Neural crest cell (in vitro differentiated cells): ENCODE data around the gene HVCN1. TPM values are rescaled to one million over a fixed set of nuclear protein-coding genes. Genes with fewer than 3 reads are reported as not detected.

ENCODE experiments used
- DNase-seq: peaks from one replicate; pipeline ENCODE4 v3.0.0; 2021; ENCODE audit warnings: low read depth, mixed read lengths, low spot score
- H3K27ac Mint-ChIP-seq: one replicate; pipeline ENCODE4 v1.8.0; 2021; ENCODE audit warnings: mild to moderate bottlenecking, mixed read lengths; ENCODE audit not compliant: unreplicated experiment
- H3K27me3 Mint-ChIP-seq: 2 replicates; pipeline ENCODE4 v1.8.0; 2021; ENCODE audit warnings: low read depth, mild to moderate bottlenecking, mixed read lengths
- H3K36me3 Mint-ChIP-seq: 2 replicates; pipeline ENCODE4 v1.8.0; 2021; ENCODE audit warnings: low read depth, mild to moderate bottlenecking, mixed read lengths
- H3K4me1 Mint-ChIP-seq: 2 replicates; pipeline ENCODE4 v1.8.0; 2021; ENCODE audit warnings: mixed read lengths
- H3K4me3 Mint-ChIP-seq: one replicate; pipeline ENCODE4 v1.8.0; 2021; ENCODE audit warnings: mild to moderate bottlenecking, mixed read lengths
- H3K9me3 Mint-ChIP-seq: 2 replicates; pipeline ENCODE4 v1.8.0; 2021; ENCODE audit warnings: mixed read lengths
- total RNA-seq: library from RNA; stranded (reverse); gene quantifications from 2 replicates; pipeline ENCODE4 v1.2.1, GENCODE V29; 2021
- TF ChIP-seq, protein P1 (sequence below): fragments of 200-600 bp; sonication (generic); conservative IDR thresholded peaks from 2 replicates; pipeline ENCODE4 v1.5.0; 2021; ENCODE audit warnings: antibody characterized with exemption, mild to moderate bottlenecking

The HVCN1 gene
- total RNA-seq, 1 donor from 2014 or later, result 3.8 TPM

DNA sequence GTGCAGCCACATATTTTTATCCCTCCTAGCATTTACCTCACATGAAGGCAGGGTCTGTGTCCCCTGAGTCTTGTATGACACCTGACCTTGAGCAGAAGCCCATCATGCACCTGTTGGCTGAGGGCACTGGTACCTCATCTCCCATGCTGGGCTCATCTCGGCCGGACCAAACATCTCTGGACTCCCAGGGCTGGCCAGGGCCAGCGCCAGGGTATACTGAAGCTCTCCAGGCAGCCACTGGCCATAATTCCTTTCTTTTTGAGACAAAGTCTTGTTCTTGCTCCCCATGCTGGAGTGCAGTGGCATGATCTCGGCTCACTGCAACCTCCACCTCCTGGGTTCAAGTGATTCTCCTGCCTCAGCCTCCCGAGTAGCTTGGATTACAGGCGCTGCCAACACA, 22.0 kb downstream of the HVCN1 start:
- TF ChIP-seq, protein P1, sequence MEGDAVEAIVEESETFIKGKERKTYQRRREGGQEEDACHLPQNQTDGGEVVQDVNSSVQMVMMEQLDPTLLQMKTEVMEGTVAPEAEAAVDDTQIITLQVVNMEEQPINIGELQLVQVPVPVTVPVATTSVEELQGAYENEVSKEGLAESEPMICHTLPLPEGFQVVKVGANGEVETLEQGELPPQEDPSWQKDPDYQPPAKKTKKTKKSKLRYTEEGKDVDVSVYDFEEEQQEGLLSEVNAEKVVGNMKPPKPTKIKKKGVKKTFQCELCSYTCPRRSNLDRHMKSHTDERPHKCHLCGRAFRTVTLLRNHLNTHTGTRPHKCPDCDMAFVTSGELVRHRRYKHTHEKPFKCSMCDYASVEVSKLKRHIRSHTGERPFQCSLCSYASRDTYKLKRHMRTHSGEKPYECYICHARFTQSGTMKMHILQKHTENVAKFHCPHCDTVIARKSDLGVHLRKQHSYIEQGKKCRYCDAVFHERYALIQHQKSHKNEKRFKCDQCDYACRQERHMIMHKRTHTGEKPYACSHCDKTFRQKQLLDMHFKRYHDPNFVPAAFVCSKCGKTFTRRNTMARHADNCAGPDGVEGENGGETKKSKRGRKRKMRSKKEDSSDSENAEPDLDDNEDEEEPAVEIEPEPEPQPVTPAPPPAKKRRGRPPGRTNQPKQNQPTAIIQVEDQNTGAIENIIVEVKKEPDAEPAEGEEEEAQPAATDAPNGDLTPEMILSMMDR, result no peak
- Mint-ChIP-seq H3K9me3 (peaks cover 8% of the 10 kb centered on the region), H3K36me3 (peaks cover 11% of the 10 kb centered on the region), H3K4me3 (no peak overlapping the region), H3K4me1 (no peaks in the 10 kb centered on the region), H3K27ac (no peak overlapping the region), H3K27me3 (no peaks in the 10 kb centered on the region)
- no peak for DNase-seq

DNA sequence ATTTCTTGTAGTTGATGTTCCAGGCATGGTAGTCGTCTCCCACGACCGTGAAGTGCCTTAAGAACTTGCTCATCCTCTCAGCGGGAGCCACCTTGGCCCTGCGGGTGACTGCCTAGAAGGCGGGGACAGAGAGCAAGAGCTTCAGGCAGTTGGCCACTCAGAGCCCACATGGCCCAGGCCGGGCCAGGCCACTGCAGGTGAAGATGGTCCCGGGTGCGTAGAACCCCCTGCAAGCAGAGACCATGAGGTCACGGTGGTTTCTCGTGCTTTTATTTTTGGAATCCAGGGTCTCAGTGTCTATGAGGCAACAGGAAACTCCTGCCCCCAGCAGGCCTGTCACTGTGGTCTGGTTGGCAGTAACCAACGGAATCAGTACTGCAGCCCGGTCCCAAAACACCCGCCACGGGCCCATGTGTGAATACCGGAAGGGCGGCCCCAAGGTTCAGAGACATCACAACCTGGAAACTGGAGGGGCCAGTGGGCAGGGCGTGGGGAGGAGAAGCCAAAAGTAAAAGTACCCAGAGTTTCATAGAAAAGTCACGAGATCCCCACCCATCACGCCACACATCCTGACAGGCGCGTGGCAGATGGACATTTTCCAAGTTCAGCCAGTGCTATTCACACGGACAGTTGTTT, 27.5 kb downstream of the HVCN1 start:
- Mint-ChIP-seq H3K4me1 (peaks cover 5% of the 10 kb centered on the region), H3K27ac (no peak overlapping the region), H3K9me3 (peaks cover 8% of the 10 kb centered on the region), H3K36me3 (peaks cover 7% of the 10 kb centered on the region), H3K27me3 (no peaks in the 10 kb centered on the region), H3K4me3 (no peak overlapping the region)
- no peak for DNase-seq
- TF ChIP-seq, protein P1, result no peak

DNA sequence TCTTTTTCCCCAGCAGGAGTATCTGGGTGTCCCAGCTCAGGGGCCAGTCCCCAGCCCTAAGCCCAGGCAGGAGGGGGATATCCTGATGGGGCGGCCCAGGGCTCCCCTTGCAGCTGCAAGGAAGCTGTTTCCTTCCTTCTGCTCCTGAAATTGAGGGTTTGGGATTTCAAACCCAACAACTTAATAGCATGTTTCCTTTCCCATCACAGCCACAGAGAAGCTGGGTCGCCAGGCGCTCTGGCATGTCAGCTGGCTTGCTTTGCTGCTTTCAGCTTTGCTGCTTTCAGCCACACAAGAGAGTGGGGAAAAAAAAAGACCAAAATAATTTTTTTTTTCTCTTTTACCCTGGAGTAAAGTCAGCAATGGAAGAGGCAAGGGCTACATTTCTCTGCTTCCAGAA, 30.0 kb downstream of the HVCN1 start:
- Mint-ChIP-seq H3K4me3 (no peak overlapping the region), H3K9me3 (no peaks in the 10 kb centered on the region), H3K27me3 (no peaks in the 10 kb centered on the region), H3K4me1 (peaks cover 9% of the 10 kb centered on the region), H3K36me3 (peaks cover 3% of the 10 kb centered on the region), H3K27ac (no peak overlapping the region)
- TF ChIP-seq, protein P1, result no peak
- no peak for DNase-seq

DNA sequence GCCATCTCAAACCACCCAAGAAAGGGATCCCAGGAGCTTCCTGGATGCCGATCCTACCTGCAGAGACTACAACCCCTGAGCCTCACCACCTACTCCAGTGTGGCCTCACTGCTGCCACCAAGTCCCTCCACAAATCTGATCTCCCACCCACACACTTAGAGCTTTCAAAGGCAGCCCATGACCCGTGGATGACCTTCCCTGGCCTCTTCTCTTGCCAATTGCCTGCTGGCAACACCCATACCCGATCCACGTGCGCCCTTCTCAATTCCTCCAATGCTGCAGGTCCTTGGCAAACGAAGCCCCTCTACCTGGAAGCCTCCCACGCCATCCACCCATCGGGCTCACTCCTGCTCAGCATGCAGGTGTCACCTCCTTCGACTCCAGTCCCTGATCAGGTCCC, 30.7 kb downstream of the HVCN1 start:
- DNase-seq, result no peak
- Mint-ChIP-seq H3K4me1 (peaks cover 12% of the 10 kb centered on the region), H3K4me3 (no peak overlapping the region), H3K9me3 (no peaks in the 10 kb centered on the region), H3K36me3 (peaks cover 3% of the 10 kb centered on the region), H3K27me3 (no peaks in the 10 kb centered on the region), H3K27ac (peak overlapping the region; percentile 71)
- TF ChIP-seq, protein P1, result no peak

DNA sequence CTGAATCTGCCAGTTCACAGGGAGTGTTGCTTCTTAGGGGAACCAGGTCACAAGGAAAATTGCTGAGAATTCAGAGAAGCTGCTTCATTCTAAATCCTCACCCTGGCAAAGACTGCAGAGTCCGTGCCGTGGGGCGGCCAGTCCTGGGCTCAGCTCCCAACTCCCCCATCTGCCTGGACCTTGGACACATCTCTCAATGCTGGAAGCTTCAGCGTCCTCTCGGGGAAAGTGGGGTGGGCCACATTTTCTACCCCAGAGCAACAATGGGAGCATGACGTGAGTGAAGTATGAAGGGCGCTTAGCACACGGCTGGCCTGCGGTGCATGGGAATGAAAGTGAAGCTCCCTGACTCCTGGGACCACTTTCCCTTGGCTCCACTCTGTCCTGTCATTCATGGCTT, 31.2 kb downstream of the HVCN1 start:
- Mint-ChIP-seq H3K4me1 (peaks cover 12% of the 10 kb centered on the region), H3K27me3 (no peaks in the 10 kb centered on the region), H3K9me3 (no peaks in the 10 kb centered on the region), H3K27ac (peak overlapping the region; percentile 71), H3K36me3 (peaks cover 3% of the 10 kb centered on the region), H3K4me3 (no peak overlapping the region)
- TF ChIP-seq, protein P1, result no peak
- no peak for DNase-seq
